ENCODE measurements around the gene DRAM1. TPM values are rescaled to one million over a fixed set of nuclear protein-coding genes. Genes with fewer than 3 reads are reported as not detected.

The DRAM1 gene
- total RNA-seq, 1 donor from 2014 or later, result 5.8 TPM

DNA sequence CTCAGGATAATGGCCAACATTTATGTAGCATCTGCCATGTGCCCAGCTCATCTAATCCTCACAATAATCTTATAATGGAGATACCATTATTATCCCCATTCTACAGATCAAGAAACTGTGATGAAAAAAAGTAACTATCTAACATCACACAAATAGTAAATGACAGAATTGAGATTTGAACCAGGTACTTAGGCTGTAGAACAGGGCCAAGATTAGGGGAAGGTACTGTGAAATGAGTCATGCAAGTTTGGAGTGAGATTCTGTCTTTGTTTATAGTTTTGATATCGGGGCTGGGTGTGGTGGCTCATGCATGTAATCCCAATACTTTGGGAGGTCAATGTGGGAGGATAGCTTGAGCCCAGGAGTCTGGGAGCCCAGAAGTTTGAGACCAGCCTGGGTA lies 45.4 kb upstream of the DRAM1 start:
- no peaks in the 10 kb centered on the region for H3K27me3 ChIP-seq (ENCODE audit: control insufficient read depth, insufficient read depth, low read length)
- no peak for FAIRE-seq
- no peak for TF ChIP-seq CTCF (IDR thresholded peaks at IDR 0.05; ENCODE audit: insufficient read depth, low read length, severe bottlenecking)
- H3K36me3 ChIP-seq (ENCODE audit: control insufficient read depth, insufficient read depth, low read length), result no peaks in the 10 kb centered on the region
- H3K4me3 ChIP-seq (ENCODE audit: low read depth, low read length), result no peak overlapping the region
- DNase-seq (ENCODE audit: low read depth), result no peak

GRCh38 chr12:101838628-101839323 lies 38.6 kb upstream of the DRAM1 start:
- DNase-seq (ENCODE audit: low read depth) (no peak), FAIRE-seq (no peak)
- Histone ChIP-seq H3K27me3 (ENCODE audit: control insufficient read depth, insufficient read depth, low read length) (no peaks in the 10 kb centered on the region), H3K4me3 (ENCODE audit: low read depth, low read length) (no peak overlapping the region), H3K36me3 (ENCODE audit: control insufficient read depth, insufficient read depth, low read length) (no peaks in the 10 kb centered on the region)
- no peak for TF ChIP-seq CTCF (IDR thresholded peaks at IDR 0.05; ENCODE audit: insufficient read depth, low read length, severe bottlenecking)

- peak; percentile 78 for DNase-seq (ENCODE audit: low read depth)
Measured at GRCh38 chr12:101839324-101840283, 37.8 kb upstream of the DRAM1 start.

GRCh38 chr12:101841069-101841468 lies 36.3 kb upstream of the DRAM1 start:
- DNase-seq (ENCODE audit: low read depth), result no peak
- no peak for TF ChIP-seq CTCF (IDR thresholded peaks at IDR 0.05; ENCODE audit: insufficient read depth, low read length, severe bottlenecking)
- H3K36me3 ChIP-seq (ENCODE audit: control insufficient read depth, insufficient read depth, low read length), result no peaks in the 10 kb centered on the region
- no peak for FAIRE-seq
- H3K27me3 ChIP-seq (ENCODE audit: control insufficient read depth, insufficient read depth, low read length), result no peaks in the 10 kb centered on the region
- no peak overlapping the region for H3K4me3 ChIP-seq (ENCODE audit: low read depth, low read length)

More at GRCh38 chr12:101839324-101840283, 37.8 kb upstream of the DRAM1 start:
- TF ChIP-seq CTCF (IDR thresholded peaks at IDR 0.05; ENCODE audit: insufficient read depth, low read length, severe bottlenecking), result peak; percentile 78
- no peak for FAIRE-seq
- no peak overlapping the region for H3K4me3 ChIP-seq (ENCODE audit: low read depth, low read length)
- H3K36me3 ChIP-seq (ENCODE audit: control insufficient read depth, insufficient read depth, low read length), result no peaks in the 10 kb centered on the region
- H3K27me3 ChIP-seq (ENCODE audit: control insufficient read depth, insufficient read depth, low read length), result no peaks in the 10 kb centered on the region

DNA sequence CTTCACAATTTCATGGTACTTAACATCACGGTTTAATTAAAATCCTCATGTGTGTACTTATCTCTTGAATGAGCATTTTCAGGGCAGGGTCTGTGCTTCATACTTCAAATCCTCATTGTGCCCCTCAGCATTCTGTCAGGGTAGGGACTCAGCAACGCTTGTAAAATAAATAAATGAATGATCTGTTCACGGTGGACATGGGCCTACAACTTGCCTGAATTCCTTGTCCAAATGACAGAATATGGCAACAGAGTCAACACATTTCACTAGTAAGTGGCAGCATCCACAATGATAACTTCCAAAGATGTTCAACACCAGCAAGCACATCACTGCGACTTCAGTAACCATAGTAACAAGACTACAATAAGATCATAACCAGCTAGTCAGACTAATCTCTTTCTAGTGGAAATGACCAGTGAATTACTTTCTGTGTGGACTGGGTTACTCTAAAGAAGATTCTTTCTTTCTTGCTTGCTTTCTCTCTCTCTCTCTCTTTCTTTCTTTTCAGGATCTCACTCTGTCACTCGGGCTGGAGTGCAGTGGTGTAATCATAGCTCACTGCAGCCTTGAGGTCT lies 32.2 kb upstream of the DRAM1 start:
- TF ChIP-seq CTCF (IDR thresholded peaks at IDR 0.05; ENCODE audit: insufficient read depth, low read length, severe bottlenecking), result no peak
- Histone ChIP-seq H3K27me3 (ENCODE audit: control insufficient read depth, insufficient read depth, low read length) (no peaks in the 10 kb centered on the region), H3K4me3 (ENCODE audit: low read depth, low read length) (no peak overlapping the region), H3K36me3 (ENCODE audit: control insufficient read depth, insufficient read depth, low read length) (no peaks in the 10 kb centered on the region)
- FAIRE-seq, result no peak
- DNase-seq (ENCODE audit: low read depth), result no peak

Data from bronchial epithelial cell (primary cell).